Lung (tissue), 12 donors: ENCODE results near the gene ZNF462. TPM values are rescaled to one million over a fixed set of nuclear protein-coding genes. Genes with fewer than 3 reads are reported as not detected.

ENCODE experiments used
- ATAC-seq: fragments of 200-7000 bp; cut with Tn5 transposase; one replicate; pipeline ENCODE4 v1.9.1; 2020; ENCODE audit warnings: moderate number of reproducible peaks; ENCODE audit not compliant: insufficient read depth, low FRiP score
- DNase-seq, 3 donors: peaks; one replicate each; pipeline ENCODE4 v3.0.0-alpha.2; 2013 to 2017
- H3K27ac ChIP-seq, 2 donors: one replicate each; pipeline ENCODE4 v1.5.1; 2013; ENCODE audit warnings: mild to moderate bottlenecking in 2 of 2, moderate library complexity in 2 of 2, control low read depth in 1 of 2, inconsistent platforms in 1 of 2, low read depth in 1 of 2, low read length in 1 of 2
- H3K27me3 ChIP-seq, 3 donors: one replicate each; pipeline ENCODE4 v1.5.1; 2013; ENCODE audit warnings: low read length in 2 of 3; ENCODE audit not compliant: control insufficient read depth in 3 of 3, insufficient read depth in 3 of 3
- H3K36me3 ChIP-seq, 4 donors: one replicate each; pipeline ENCODE4 v1.5.1; 2013; ENCODE audit warnings: low read length in 4 of 4, mild to moderate bottlenecking in 1 of 4, moderate library complexity in 1 of 4; ENCODE audit not compliant: control insufficient read depth in 4 of 4, insufficient read depth in 4 of 4
- H3K4me1 ChIP-seq, 5 donors: one replicate each; pipeline ENCODE4 v1.5.1; 2013; ENCODE audit warnings: low read length in 5 of 5, mild to moderate bottlenecking in 2 of 5, moderate library complexity in 1 of 5; ENCODE audit not compliant: control insufficient read depth in 5 of 5, insufficient read depth in 5 of 5
- H3K4me3 ChIP-seq: one replicate; pipeline ENCODE4 v1.5.1; 2013; ENCODE audit warnings: mild to moderate bottlenecking, control low read depth, moderate library complexity
- H3K9ac ChIP-seq, 2 donors: one replicate each; pipeline ENCODE4 v1.5.1; 2013; ENCODE audit warnings: low read length in 2 of 2, control low read depth in 1 of 2; ENCODE audit not compliant: insufficient read depth in 1 of 2
- H3K9me3 ChIP-seq, 4 donors: one replicate each; pipeline ENCODE4 v1.5.1; 2013; ENCODE audit warnings: low read length in 3 of 4, mild to moderate bottlenecking in 1 of 4, moderate library complexity in 1 of 4; ENCODE audit not compliant: control insufficient read depth in 4 of 4, insufficient read depth in 3 of 4
- CTCF ChIP-seq: IDR thresholded peaks from 2 replicates; pipeline ENCODE4 v1.5.1; 2012; ENCODE audit warnings: mild to moderate bottlenecking; ENCODE audit errors: control extremely low read depth, extremely low read depth
- WGBS, 2 donors: extraction: QIAGEN DNeasy Blood & Tissue Kit; methylation state at CpG; one replicate each; pipeline ENCODE4 v1.1.7; 2013; 5-methylcytosine and 5-hydroxymethylcytosine counted together
- polyA plus RNA-seq, 2 donors: library from polyadenylated mRNA; stranded (reverse); fragments of 200-250 nt; gene quantifications; one replicate each; pipeline ENCODE4 v1.2.1, GENCODE V29; 2013
- total RNA-seq, 2 donors: library from RNA; depleted of rRNA in 1 of 2; stranded (reverse); fragments of >200 nt in 1 of 2; gene quantifications; one replicate each; pipeline ENCODE4 v1.2.1, GENCODE V29; 2014 to 2021
- donor health status: control.
- donor health status: control.
- donor health status: Bipolar disorder and iron deficiency.
- donor health status: healthy.
- donor health status: DM: yes; HTN: yes; CAD: no.

Gene ZNF462
- total and polyA plus RNA-seq, 4 donors: 2.0 to 37.7 (median 19.5) TPM

GRCh38 chr9:106880863-106881262 lies 17.9 kb downstream of the ZNF462 start:
- H3K4me3 ChIP-seq: no peak overlapping the region
- ATAC-seq (no peak), DNase-seq (no peak)
- H3K4me1 ChIP-seq: peaks cover 23 to 61% (median 42%) of the 10 kb centered on the region in 5 donors
- WGBS, 2 donors: 67 to 81% methylated on average over 6 of the region's 6 CpGs
- no peaks in the 10 kb centered on the region for H3K36me3 ChIP-seq
- H3K9ac ChIP-seq: no peak overlapping the region
- TF ChIP-seq CTCF: no peak
- H3K27ac ChIP-seq: peak overlapping the region; percentile 30 to 56
- no peaks in the 10 kb centered on the region for H3K9me3 ChIP-seq
- H3K27me3 ChIP-seq: no peaks in the 10 kb centered on the region

GRCh38 chr9:106883030-106883429 lies 20.1 kb downstream of the ZNF462 start:
- Histone ChIP-seq H3K9me3 (no peaks in the 10 kb centered on the region), H3K4me3 (no peak overlapping the region), H3K36me3 (no peaks in the 10 kb centered on the region), H3K4me1 (peaks cover 18 to 51% (median 28%) of the 10 kb centered on the region in 5 donors), H3K27ac (no peak overlapping the region), H3K9ac (no peak overlapping the region), H3K27me3 (no peaks in the 10 kb centered on the region)
- TF ChIP-seq CTCF: no peak
- WGBS, 2 donors: 53 to 85% methylated on average over 4 of the region's 4 CpGs
- DNase-seq (peak in 2 of 3 donors; percentile 50 to 70), ATAC-seq (peak; percentile 60)

- ATAC-seq: peak; percentile 43
Measured at GRCh38 chr9:106883626-106884190, 20.7 kb downstream of the ZNF462 start.

More at GRCh38 chr9:106883626-106884190, 20.7 kb downstream of the ZNF462 start:
- Histone ChIP-seq H3K9ac (no peak overlapping the region), H3K27ac (peak overlapping the region in 1 of 2 donors; percentile 80), H3K4me1 (peaks cover 15 to 48% (median 21%) of the 10 kb centered on the region in 5 donors), H3K36me3 (no peaks in the 10 kb centered on the region), H3K4me3 (no peak overlapping the region), H3K27me3 (no peaks in the 10 kb centered on the region), H3K9me3 (no peaks in the 10 kb centered on the region)
- WGBS, 2 donors: 65 to 84% methylated on average over 2 of the region's 2 CpGs
- peak in 2 of 3 donors; percentile 14 to 49 for DNase-seq
- no peak for TF ChIP-seq CTCF
